ENCODE data around the gene LMX1A.

Gene LMX1A

GRCh38 chr1:165173818-165174217 is 182.7 kb downstream of the LMX1A start:
- DNase-seq (ENCODE audit: extremely low read depth in 1 of 2, low read depth in 1 of 2), result no peak

- DNase-seq (ENCODE audit: extremely low read depth in 1 of 2, low read depth in 1 of 2), result no peak
These were observed 183.1 kb downstream of the LMX1A start for GRCh38 chr1:165173409-165173808.

- DNase-seq (ENCODE audit: extremely low read depth in 1 of 2, low read depth in 1 of 2), result no peak
These were observed 183.8 kb downstream of the LMX1A start for GRCh38 chr1:165172666-165173065.

GRCh38 chr1:165169729-165170128 is 186.8 kb downstream of the LMX1A start:
- no peak for DNase-seq (ENCODE audit: extremely low read depth in 1 of 2, low read depth in 1 of 2)

- no peak for DNase-seq (ENCODE audit: extremely low read depth in 1 of 2, low read depth in 1 of 2)
These were observed 187.5 kb downstream of the LMX1A start for GRCh38 chr1:165169028-165169427.

- DNase-seq (ENCODE audit: extremely low read depth in 1 of 2, low read depth in 1 of 2), result no peak
These were observed 188.0 kb downstream of the LMX1A start for GRCh38 chr1:165168467-165168866.

GRCh38 chr1:165162671-165163241 is 193.8 kb downstream of the LMX1A start:
- DNase-seq (ENCODE audit: extremely low read depth in 1 of 2, low read depth in 1 of 2), result no peak

GRCh38 chr1:165161130-165161529 is 195.4 kb downstream of the LMX1A start:
- DNase-seq (ENCODE audit: extremely low read depth in 1 of 2, low read depth in 1 of 2), result no peak

- DNase-seq (ENCODE audit: extremely low read depth in 1 of 2, low read depth in 1 of 2), result no peak
These were observed 203.3 kb downstream of the LMX1A start for GRCh38 chr1:165153182-165153581.

- no peak for DNase-seq (ENCODE audit: extremely low read depth in 1 of 2, low read depth in 1 of 2)
These were observed 203.8 kb downstream of the LMX1A start for GRCh38 chr1:165152727-165153126.

- no peak for DNase-seq (ENCODE audit: extremely low read depth in 1 of 2, low read depth in 1 of 2)
These were observed 204.4 kb downstream of the LMX1A start for GRCh38 chr1:165152109-165152508.
